LNCAP (cell line): ENCODE measurements around the gene AHDC1.

Experiments
- TF ChIP-seq, protein P1 (sequence below): fragments of 450-650 bp; IDR thresholded peaks from 2 replicates; pipeline ENCODE4 v1.5.1; 2017; ENCODE audit warnings: mild to moderate bottlenecking

The AHDC1 gene

DNA sequence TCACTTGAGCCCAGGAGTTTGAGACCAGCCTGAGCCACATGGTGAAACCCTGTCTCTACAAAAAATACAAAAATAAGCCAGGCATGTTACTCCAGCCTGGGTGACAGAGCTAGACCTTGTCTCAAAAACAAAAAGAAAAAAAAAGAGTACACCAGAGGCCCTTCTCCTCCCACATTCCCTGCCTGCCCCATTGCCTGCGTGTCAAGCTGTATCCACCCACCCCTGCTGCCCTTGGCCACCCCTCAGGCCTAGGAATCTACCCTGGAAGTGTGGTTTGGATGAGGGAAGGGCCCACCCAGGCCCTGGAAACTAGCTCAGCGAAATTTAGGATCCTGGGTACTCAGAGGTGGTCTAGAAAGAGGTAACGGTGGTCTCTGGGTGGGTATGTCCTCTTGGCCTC, 88.3 kb downstream of the AHDC1 start:
- TF ChIP-seq, protein P1, sequence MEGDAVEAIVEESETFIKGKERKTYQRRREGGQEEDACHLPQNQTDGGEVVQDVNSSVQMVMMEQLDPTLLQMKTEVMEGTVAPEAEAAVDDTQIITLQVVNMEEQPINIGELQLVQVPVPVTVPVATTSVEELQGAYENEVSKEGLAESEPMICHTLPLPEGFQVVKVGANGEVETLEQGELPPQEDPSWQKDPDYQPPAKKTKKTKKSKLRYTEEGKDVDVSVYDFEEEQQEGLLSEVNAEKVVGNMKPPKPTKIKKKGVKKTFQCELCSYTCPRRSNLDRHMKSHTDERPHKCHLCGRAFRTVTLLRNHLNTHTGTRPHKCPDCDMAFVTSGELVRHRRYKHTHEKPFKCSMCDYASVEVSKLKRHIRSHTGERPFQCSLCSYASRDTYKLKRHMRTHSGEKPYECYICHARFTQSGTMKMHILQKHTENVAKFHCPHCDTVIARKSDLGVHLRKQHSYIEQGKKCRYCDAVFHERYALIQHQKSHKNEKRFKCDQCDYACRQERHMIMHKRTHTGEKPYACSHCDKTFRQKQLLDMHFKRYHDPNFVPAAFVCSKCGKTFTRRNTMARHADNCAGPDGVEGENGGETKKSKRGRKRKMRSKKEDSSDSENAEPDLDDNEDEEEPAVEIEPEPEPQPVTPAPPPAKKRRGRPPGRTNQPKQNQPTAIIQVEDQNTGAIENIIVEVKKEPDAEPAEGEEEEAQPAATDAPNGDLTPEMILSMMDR, result no peak

DNA sequence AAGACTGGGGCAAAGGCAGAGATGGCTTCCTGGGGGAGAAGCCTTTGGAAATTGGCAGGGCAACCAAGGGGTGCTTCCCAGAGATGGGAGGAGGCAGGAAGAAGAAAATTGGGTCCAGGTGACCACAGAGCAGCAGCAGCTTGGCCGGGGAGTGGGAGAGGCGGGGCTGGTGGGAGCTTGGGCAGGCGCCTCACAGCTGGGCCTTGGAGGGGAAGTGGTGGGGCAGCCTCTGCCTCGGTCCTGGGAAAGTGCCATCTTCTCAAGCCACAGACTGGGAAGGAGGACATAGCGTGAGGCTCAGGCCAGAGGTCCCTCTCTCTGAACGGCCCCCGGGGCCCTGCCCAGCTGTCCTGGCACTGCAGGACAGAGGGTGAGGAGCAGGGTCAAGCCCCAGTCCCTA, 90.0 kb downstream of the AHDC1 start:
- TF ChIP-seq, protein P1, result no peak

DNA sequence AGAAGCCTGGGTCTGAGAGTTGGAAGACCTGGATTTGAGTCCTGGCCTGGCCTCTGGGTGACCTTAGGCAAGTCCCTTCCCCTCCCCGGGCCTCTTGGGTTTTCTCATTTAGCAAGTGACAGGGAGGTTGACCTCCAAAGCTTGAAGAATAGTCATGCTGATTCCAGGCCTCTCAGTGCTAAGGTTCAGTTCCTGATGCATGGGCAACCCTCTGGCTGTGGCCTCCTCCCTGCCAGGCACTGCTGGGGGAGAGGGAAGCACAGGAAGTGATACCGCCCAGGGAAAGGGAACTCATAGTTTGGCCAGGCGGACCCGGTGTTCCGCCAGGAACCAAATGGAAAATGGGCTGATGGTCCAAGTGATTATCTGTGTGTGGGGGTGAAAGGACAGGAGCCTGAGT, 90.4 kb downstream of the AHDC1 start:
- TF ChIP-seq, protein P1, result no peak

DNA sequence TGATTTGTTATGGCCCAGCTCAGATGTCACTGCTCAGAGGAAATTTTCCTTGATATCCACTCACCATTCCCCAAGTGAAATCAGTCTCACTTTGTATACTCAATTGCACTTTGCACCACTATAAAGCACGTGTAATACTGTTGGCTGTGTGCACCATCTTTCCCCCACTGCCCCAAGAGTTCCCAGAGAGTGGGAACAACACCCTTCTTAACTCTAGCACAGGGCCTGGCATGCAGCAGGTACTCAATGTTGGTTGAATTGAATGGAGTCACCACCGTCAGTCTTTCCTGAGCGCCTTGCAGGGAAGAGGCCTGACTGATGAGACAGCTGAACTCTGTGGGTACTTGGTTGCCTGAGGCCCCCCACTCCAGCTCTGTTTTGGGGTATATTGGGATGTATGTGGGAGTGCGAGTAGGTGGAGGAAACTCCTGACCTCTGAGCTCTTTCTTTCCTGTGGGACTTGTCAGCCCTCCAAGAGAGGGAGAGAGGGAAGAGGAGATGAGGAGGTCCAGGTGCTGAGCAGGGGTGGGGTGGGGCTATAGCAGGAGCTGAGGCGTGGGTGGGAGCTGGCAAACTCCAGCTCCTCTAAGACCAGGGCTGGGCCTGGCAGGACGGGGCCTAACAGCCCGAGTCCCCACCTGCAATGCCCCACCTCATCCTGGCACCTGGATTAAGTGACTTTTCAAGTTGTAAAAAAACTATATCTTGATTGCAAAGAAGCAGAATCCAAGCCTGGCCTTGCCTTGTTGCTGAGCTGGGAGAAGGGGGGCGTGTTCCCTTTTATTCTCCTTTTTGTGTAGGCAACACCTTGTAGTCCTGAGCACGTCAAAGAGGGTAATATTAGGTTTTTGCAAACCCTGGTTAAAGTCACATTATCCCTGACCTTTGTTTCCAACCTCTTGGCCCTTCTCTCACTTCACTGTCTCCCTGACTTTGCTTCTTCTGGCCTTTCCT, 94.5 kb downstream of the AHDC1 start:
- TF ChIP-seq, protein P1, result no peak

DNA sequence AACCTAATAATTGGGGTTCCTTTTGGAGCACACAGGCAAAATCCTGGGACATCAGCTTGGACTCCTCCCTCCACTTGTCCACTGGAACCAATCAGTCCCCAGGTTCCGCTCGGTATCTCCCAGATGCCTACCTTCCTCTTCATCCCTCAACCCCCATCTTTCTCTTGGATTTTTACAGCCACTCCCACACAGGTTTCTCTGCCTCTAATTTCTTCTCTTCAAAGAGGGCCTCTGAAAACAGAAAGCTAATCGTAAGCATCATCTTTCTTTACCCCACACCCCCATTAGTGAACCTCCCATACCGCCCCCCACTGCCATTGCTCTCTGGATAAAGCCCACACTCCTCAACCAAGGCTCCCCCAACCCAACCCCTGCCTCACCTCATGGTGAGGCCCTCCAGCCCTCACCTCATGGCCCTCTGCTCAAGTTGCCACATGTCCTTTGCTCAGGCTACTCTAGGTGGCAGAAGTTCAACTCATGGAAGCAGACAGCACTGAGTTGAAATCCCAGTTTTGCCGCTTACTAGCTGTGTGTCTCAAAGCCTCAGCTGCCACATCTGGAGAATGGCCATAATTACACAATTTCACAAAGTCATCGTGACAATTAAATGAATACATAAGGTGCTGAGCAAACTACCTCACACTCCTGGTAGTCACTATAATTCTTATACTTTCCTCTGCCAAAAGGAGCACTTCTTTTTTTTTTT, 95.8 kb downstream of the AHDC1 start:
- TF ChIP-seq, protein P1, result peak; percentile 20; the same call in 1 of the 2 replicates

DNA sequence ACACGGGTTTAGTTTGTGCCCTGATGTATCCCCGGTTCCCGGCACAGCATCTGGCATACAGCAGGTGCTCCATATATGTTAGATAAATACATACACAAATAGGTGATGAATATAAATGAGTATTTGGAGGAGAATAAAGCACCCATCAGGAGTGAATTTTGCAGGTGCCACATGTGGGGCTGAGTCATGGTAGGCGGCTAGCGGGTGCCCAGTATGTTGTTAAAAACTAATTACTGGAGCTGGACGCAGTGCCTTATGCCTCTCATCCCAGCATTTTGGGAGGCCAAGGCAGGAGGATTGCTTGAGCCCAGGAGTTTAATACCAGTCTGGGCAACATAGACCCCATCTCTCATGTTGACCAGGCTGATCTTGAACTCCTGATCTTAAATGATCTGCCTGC, 97.2 kb downstream of the AHDC1 start:
- TF ChIP-seq, protein P1, result no peak

DNA sequence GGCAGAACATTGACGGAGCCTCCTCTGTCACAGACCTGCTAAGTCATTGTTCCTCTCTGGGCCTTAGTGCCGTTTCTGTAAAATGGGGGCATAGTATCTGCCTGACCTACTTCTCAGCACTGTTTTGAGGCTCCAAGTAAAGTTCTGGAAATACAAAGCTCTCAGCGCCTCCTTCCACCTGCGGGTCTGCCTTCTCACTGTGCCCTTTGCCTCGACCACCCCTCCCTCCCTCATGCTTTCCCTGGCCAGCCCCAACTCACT, 98.6 kb downstream of the AHDC1 start:
- TF ChIP-seq, protein P1, result no peak
